ENCODE results near the gene DCST2. TPM values are rescaled to one million over a fixed set of nuclear protein-coding genes. Genes with fewer than 3 reads are reported as not detected.

Gene DCST2
- total and polyA plus RNA-seq, 9 of the 15 experiments (the other 6 are each of a cell fraction or from before 2014, with no cell fraction given) = 0.09 to 0.49 (median 0.11) TPM; not detected in 3

DNA sequence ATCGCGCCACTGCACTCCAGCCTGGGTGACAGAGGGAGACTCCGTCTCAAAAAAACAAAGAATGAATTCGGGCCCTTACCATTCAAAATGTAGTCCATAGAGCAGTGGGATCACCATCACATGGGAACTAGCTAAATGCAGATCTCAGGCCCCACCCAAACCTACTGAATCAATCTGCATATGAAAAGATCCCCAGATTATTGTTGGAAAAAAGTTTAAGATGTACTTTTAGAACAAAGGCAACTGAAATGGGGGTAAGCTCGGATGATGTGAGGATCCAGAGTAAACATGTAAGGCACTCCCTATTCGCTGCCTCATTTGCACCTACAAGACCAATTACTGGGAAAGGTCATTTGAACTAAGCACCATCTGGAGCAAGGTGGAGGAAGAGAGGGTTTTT lies 51.2 kb downstream of the DCST2 start:
- TF ChIP-seq, protein P1, sequence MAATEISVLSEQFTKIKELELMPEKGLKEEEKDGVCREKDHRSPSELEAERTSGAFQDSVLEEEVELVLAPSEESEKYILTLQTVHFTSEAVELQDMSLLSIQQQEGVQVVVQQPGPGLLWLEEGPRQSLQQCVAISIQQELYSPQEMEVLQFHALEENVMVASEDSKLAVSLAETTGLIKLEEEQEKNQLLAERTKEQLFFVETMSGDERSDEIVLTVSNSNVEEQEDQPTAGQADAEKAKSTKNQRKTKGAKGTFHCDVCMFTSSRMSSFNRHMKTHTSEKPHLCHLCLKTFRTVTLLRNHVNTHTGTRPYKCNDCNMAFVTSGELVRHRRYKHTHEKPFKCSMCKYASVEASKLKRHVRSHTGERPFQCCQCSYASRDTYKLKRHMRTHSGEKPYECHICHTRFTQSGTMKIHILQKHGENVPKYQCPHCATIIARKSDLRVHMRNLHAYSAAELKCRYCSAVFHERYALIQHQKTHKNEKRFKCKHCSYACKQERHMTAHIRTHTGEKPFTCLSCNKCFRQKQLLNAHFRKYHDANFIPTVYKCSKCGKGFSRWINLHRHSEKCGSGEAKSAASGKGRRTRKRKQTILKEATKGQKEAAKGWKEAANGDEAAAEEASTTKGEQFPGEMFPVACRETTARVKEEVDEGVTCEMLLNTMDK (IDR thresholded peaks at IDR 0.05; ENCODE audit: borderline replicate concordance, insufficient read depth, low read depth, low read length, poor library complexity, severe bottlenecking) = no peak
- TF ChIP-seq, protein P2, sequence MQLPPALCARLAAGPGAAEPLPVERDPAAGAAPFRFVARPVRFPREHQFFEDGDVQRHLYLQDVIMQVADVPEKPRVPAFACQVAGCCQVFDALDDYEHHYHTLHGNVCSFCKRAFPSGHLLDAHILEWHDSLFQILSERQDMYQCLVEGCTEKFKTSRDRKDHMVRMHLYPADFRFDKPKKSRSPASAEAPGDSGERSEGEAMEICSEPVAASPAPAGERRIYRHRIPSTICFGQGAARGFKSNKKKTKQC (CRISPR knock-in tag; IDR thresholded peaks at IDR 0.05) = no peak
- TF ChIP-seq ILF3 (IDR thresholded peaks at IDR 0.05; ENCODE audit: borderline replicate concordance) (peak; percentile 40; the same call in 1 of the 2 replicates), EWSR1 (IDR thresholded peaks at IDR 0.05; ENCODE audit: borderline replicate concordance, low read depth, partially characterized antibody) (no peak), ZC3H11A (IDR thresholded peaks at IDR 0.05; ENCODE audit: low read depth, low read length) (no peak)
- CTCF ChIA-PET (ENCODE audit: low intra/inter-chr PET ratio) = interaction anchor here (1.0 kb wide), 1 partner anchor 17 kb away, joined by 3 read pairs; no protein-coding TSS in a partner anchor
- Histone ChIP-seq H3K9me1 (ENCODE audit: control insufficient read depth, insufficient read depth, low read length) (no peaks in the 10 kb centered on the region), H3K36me3 (ENCODE audit: control insufficient read depth, insufficient read depth, low read length) (peaks cover 44% of the 10 kb centered on the region), H3K4me1 (replicated peaks in 1 of 2; ENCODE audit: control insufficient read depth in 2 of 2, insufficient read depth in 2 of 2, low read length in 2 of 2) (peaks cover 10 to 26% of the 10 kb centered on the region in 2 experiments), H3K79me2 (ENCODE audit: control insufficient read depth, insufficient read depth, low read length) (peaks cover 73% of the 10 kb centered on the region), H3K9me3 (replicated peaks; ENCODE audit: control insufficient read depth, insufficient read depth, low read depth, low read length) (no peaks in the 10 kb centered on the region), H3K27ac (ENCODE audit: extremely low read depth, low read depth, low read length) (peak overlapping the region; percentile 85), H3K27me3 (ENCODE audit: control insufficient read depth in 2 of 2, insufficient read depth in 2 of 2, low read length in 2 of 2) (no peaks in the 10 kb centered on the region), H3K4me3 (peak overlapping the region; percentile 60), H3K9ac (ENCODE audit: insufficient read depth in 1 of 2, low read depth in 2 of 2, low read length in 2 of 2) (peak overlapping the region; percentile 1 to 75; a peak in 2 of 4 replicates), H3K4me2 (ENCODE audit: insufficient read depth, low read length) (peak overlapping the region; percentile 77), H4K20me1 (replicated peaks; ENCODE audit: control insufficient read depth, insufficient read depth, low read length) (no peaks in the 10 kb centered on the region), H2AFZ (ENCODE audit: low read depth, low read length) (peak overlapping the region; percentile 88)
- ATAC-seq = no peak
- POLR2A ChIA-PET = interaction anchor here (0.6 to 4.7 kb wide), 6 partner anchors 10 to 813 kb away, joined by 3 to 80 read pairs (median 7); partner anchors contain the start of genes CKS1B, DPM3, LENEP and SHC1
- intact Hi-C loops (cut with micrococcal nuclease) (no loop called here), in situ Hi-C loops (cut with MboI) (no loop called here)
- FAIRE-seq = no peak
- WGBS (ENCODE audit: insufficient coverage, low coverage, missing lambda C conversion rate) = 38% methylated on average over 4 of the region's 6 CpGs
- peak in 1 of 4 experiments; percentile 45 for DNase-seq (ENCODE audit: extremely low read depth in 1 of 4, low spot score in 3 of 4)
- TSS peak; percentile 98 for BruUV-seq (replicated peaks)

Data from K562 (cell line).